Testis (tissue), 3 donors: ENCODE results near the gene TRIM15. TPM values are rescaled to one million over a fixed set of nuclear protein-coding genes. Genes with fewer than 3 reads are reported as not detected.
"Not testable (repeated sequence)": the region's sequence is repeated elsewhere in the genome, so short reads cannot be mapped to it uniquely, and the experiment has no call there.

Source experiments
- DNase-seq: peaks from one replicate; pipeline ENCODE4 v3.0.0-alpha.2; 2019
- H3K27ac ChIP-seq, 2 donors: fragments of 200-600 bp; sonication (generic); one replicate each; pipeline ENCODE4 v1.5.1; 2019
- H3K27me3 ChIP-seq: fragments of 200-600 bp; sonication (generic); one replicate; pipeline ENCODE4 v1.5.1; 2019
- H3K36me3 ChIP-seq: fragments of 200-600 bp; sonication (generic); one replicate; pipeline ENCODE4 v1.5.1; 2017; ENCODE audit warnings: low read depth; ENCODE audit errors: missing control alignments
- H3K4me1 ChIP-seq: fragments of 200-600 bp; sonication (generic); one replicate; pipeline ENCODE4 v1.5.1; 2019
- H3K4me3 ChIP-seq, 2 donors: fragments of 200-600 bp; sonication (generic); one replicate each; pipeline ENCODE4 v1.5.1; 2017 to 2019
- H3K9me3 ChIP-seq: fragments of 200-600 bp; sonication (generic); one replicate; pipeline ENCODE4 v1.5.1; 2017
- POLR2A ChIP-seq: fragments of 450-650 bp; IDR thresholded peaks from one replicate; pipeline ENCODE4 v1.6.1; 2017; ENCODE audit warnings: antibody characterized with exemption, mild to moderate bottlenecking, moderate library complexity
- WGBS, 2 donors: methylation state at CpG; one replicate each; pipeline ENCODE4 v1.1.5; 2018; 5-methylcytosine and 5-hydroxymethylcytosine counted together
- intact Hi-C: fragments of 100-400 bp; cut with DNase I; formaldehyde crosslinking; loops from one replicate; pipeline ENCODE4 v1.15.1; 2023; ENCODE audit warnings: low total_unique reads
- polyA plus RNA-seq: library from polyadenylated mRNA; stranded (reverse); fragments of 350-450 nt; fragmentation: Illumina TruSeq; extraction: RNeasy Lipid Tissue Mini Kit (QIAGEN cat#74804); gene quantifications from one replicate; pipeline ENCODE4 v1.2.3, GENCODE V29; 2014; ENCODE audit warnings: low read depth, low replicate concordance; ENCODE audit not compliant: insufficient read depth
- total RNA-seq, 2 donors: library from RNA; depleted of rRNA; stranded (reverse); fragments of >200 nt; gene quantifications; one replicate each; pipeline ENCODE4 v1.2.3, GENCODE V29; 2016
- TF ChIP-seq, protein P1 (sequence below), 3 experiments: fragments of 450-650 bp in 2 of 3; fragments of 200-600 bp in 1 of 3; sonication (generic) in 1 of 3; IDR thresholded peaks; one replicate each; pipeline ENCODE4 v1.5.1; 2016 to 2019; ENCODE audit warnings: antibody characterized with exemption in 3 of 3, mild to moderate bottlenecking in 2 of 3, moderate library complexity in 1 of 3

TRIM15 gene
- total and polyA plus RNA-seq, 3 donors from 2014 or later = 0.25 to 1.1 TPM; not detected in 1

GRCh38 chr6:30136570-30137286 lies 26.6 kb upstream of the TRIM15 start:
- Histone ChIP-seq H3K27ac (no peak overlapping the region), H3K27me3 (no peaks in the 10 kb centered on the region), H3K4me1 (peaks cover 3% of the 10 kb centered on the region), H3K36me3 (no peaks in the 10 kb centered on the region), H3K9me3 (no peaks in the 10 kb centered on the region), H3K4me3 (no peak overlapping the region)
- DNase-seq = no peak
- WGBS, 2 donors = 85 to 91% methylated on average over 11 of the region's 11 CpGs
- no peak for TF ChIP-seq POLR2A
- TF ChIP-seq, protein P1, sequence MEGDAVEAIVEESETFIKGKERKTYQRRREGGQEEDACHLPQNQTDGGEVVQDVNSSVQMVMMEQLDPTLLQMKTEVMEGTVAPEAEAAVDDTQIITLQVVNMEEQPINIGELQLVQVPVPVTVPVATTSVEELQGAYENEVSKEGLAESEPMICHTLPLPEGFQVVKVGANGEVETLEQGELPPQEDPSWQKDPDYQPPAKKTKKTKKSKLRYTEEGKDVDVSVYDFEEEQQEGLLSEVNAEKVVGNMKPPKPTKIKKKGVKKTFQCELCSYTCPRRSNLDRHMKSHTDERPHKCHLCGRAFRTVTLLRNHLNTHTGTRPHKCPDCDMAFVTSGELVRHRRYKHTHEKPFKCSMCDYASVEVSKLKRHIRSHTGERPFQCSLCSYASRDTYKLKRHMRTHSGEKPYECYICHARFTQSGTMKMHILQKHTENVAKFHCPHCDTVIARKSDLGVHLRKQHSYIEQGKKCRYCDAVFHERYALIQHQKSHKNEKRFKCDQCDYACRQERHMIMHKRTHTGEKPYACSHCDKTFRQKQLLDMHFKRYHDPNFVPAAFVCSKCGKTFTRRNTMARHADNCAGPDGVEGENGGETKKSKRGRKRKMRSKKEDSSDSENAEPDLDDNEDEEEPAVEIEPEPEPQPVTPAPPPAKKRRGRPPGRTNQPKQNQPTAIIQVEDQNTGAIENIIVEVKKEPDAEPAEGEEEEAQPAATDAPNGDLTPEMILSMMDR (IDR thresholded peaks at IDR 0.05) = no peak
- intact Hi-C loops = no loop called here

GRCh38 chr6:30140240-30140639 lies 23.1 kb upstream of the TRIM15 start:
- H3K36me3 ChIP-seq, DNase-seq, H3K4me1 ChIP-seq, H3K27ac ChIP-seq, H3K9me3 ChIP-seq, intact Hi-C loops, H3K27me3 ChIP-seq, H3K4me3 ChIP-seq: not testable (repeated sequence)
- 84 to 91% methylated on average over 8 of the region's 8 CpGs for WGBS, 2 donors

GRCh38 chr6:30142665-30143064 lies 20.7 kb upstream of the TRIM15 start:
- H3K4me1 ChIP-seq = no peaks in the 10 kb centered on the region
- WGBS, 2 donors = 80 to 83% methylated on average over 3 of the region's 3 CpGs
- no peaks in the 10 kb centered on the region for H3K27me3 ChIP-seq

DNA sequence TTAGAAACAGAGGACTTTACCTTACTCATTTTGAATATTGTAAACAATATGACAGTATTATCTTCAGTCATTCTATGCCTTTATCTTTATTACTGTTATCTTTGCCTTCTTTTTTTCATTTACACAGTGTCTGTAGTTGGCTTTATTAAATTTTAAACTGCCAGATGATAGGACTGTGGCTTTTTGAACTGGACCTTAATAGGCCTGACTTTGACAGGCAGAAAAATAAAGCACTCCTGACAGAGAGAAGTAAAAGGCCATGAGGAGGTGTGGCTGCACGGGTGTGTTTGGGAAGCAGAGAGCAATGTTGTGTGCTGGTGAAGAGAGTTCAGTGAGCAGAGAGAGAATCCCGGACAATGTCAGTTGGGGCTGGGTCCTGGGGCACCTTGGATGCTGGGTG lies 19.6 kb upstream of the TRIM15 start:
- DNase-seq = no peak
- Histone ChIP-seq H3K4me1 (no peaks in the 10 kb centered on the region), H3K4me3 (no peak overlapping the region), H3K36me3 (no peaks in the 10 kb centered on the region), H3K27ac (no peak overlapping the region), H3K9me3 (no peaks in the 10 kb centered on the region), H3K27me3 (no peaks in the 10 kb centered on the region)
- intact Hi-C loops = no loop called here
- WGBS, 2 donors = 59 to 70% methylated on average over 2 of the region's 2 CpGs
- TF ChIP-seq, protein P1 (IDR thresholded peaks at IDR 0.05) = no peak
- no peak for TF ChIP-seq POLR2A

More at GRCh38 chr6:30142665-30143064, 20.7 kb upstream of the TRIM15 start:
- TF ChIP-seq, protein P1 (IDR thresholded peaks at IDR 0.05) = no peak
- no peak for TF ChIP-seq POLR2A
- intact Hi-C loops = no loop called here
- DNase-seq = no peak
- Histone ChIP-seq H3K4me3 (no peak overlapping the region), H3K27ac (no peak overlapping the region), H3K36me3 (no peaks in the 10 kb centered on the region), H3K9me3 (no peaks in the 10 kb centered on the region)

DNA sequence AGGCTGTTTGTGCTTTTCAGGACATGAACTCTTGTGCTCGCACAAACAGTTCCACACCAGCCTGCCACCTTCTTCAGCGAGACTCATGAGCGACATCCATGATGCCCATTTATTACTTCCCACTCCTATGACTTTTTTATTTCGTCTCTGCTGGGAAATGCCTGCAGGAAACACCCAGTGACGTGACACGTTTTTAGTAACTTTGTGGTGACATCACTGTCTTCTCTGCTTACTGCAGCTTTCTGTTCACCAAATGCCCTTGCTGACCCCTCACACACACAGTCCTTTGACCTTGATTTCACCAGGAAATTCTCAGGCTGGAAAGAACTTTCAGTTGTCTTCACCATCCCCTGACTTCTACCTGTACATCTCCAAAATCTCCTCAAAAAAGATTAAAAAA lies 18.5 kb upstream of the TRIM15 start:
- Histone ChIP-seq H3K27me3 (no peaks in the 10 kb centered on the region), H3K9me3 (no peaks in the 10 kb centered on the region), H3K36me3 (no peaks in the 10 kb centered on the region), H3K4me1 (no peaks in the 10 kb centered on the region), H3K4me3 (no peak overlapping the region), H3K27ac (no peak overlapping the region)
- intact Hi-C loops = no loop called here
- TF ChIP-seq POLR2A = no peak
- TF ChIP-seq, protein P1 (IDR thresholded peaks at IDR 0.05) = no peak
- no peak for DNase-seq
- WGBS, 2 donors = 72 to 78% methylated on average over 6 of the region's 6 CpGs
